Superior temporal gyrus (tissue), 1 donor: ENCODE results near the gene CD69.
"Not testable (repeated sequence)": the region's sequence is repeated elsewhere in the genome, so short reads cannot be mapped to it uniquely, and the experiment has no call there.

Experiments
- DNase-seq: peaks from one replicate; pipeline ENCODE4 v3.0.0-alpha.2; 2016; ENCODE audit errors: extremely low spot score

Gene CD69

GRCh38 chr12:9719790-9720189, 40.9 kb downstream of the CD69 start:
- peak; percentile 61 for DNase-seq

GRCh38 chr12:9718968-9719367, 41.7 kb downstream of the CD69 start:
- DNase-seq = no peak

DNA sequence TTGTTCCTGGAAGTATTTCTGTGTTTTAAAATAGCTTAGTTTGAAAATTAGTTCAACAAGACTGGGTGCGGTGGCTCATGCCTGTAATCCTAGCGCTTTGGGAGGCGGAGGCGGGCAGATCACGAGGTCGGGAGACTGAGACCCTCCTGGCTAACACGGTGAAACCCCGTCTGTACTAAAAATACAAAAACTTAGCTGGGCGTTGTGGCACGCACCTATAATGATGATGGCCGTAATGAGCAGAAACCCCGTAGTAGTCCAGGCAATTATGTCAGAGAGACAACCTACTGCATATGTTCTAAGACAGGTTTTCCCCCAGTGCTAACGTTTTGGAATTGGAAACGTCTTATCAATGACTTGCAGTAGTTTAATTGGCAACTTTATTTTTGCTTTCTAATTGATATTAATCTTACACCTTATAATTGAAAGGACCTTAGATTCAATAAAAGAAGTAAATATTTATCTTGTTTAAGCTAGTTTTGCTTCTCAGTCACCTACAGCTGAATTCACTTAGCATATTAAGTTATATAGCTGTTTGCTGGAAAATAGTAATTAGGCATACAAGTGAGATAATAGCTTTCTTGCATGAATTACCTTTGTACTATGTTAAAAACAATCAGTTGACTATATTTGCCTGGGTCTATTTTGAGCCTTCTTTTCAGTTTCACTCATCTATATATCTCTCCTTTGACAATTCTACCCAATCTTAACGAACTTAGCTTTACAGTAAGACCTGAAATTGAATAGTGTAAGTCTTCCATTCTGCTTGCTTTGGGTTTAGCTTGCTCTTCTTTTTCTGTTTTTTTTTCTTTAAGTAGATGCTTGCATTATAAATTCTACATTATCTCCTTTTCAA, 43.4 kb downstream of the CD69 start:
- no peak for DNase-seq

- DNase-seq = not testable (repeated sequence)
Measured at GRCh38 chr12:9713032-9713558, 47.6 kb downstream of the CD69 start.

GRCh38 chr12:9711664-9712063, 49.0 kb downstream of the CD69 start:
- DNase-seq = no peak

GRCh38 chr12:9710584-9711375, 49.9 kb downstream of the CD69 start:
- DNase-seq = no peak

DNA sequence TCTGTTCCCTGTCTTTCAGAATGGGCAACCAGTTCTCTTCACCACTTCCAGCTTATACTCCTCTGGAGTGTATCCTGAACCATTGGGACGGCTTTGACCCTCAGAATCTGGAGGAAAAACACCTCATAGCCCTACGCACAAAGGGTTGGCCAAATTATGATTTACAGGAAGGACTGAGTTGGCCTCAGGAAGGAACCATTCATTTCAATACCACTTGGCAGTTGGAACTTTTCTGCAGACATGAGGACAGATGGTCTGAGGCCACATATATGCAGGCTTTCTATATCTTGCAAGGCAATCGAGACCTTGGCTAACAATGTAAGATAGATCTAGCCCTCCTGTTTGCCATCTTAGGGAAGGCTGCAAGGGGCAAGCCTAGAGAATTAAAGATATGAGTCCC, 51.8 kb downstream of the CD69 start:
- no peak for DNase-seq

- peak; percentile 70 for DNase-seq
Measured at GRCh38 chr12:9707864-9708808, 52.6 kb downstream of the CD69 start.

DNA sequence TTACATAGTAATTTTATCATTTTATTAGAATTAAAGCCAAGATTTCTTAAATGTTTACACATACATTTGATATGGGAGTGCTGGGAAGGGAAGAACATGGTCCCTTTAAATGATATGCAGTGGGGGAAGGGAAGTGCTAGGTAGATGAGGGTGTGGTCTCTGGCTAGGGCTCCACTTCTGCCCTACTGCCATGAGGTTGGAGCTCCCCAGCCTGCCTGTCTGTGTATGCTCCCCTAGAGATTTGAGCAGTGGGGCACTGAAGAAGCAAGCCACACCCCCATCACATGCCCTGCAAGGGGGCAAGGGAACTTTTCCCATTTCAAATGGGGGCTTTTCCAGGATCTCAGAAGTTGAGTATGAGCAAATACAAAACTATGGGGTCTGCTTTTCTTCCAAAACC, 53.3 kb downstream of the CD69 start:
- DNase-seq = no peak

GRCh38 chr12:9706086-9706685, 54.5 kb downstream of the CD69 start:
- no peak for DNase-seq

- not testable (repeated sequence) for DNase-seq
Measured at GRCh38 chr12:9704561-9704960, 56.1 kb downstream of the CD69 start.
